GM12865 (cell line): ENCODE results near the gene NEURL4.

Experiments
- DNase-seq: peaks from one replicate; pipeline ENCODE4 v3.0.0; 2010; ENCODE audit warnings: low read depth
- H3K4me3 ChIP-seq: 2 replicates; pipeline ENCODE4 v1.5.1; 2011; ENCODE audit warnings: mild to moderate bottlenecking, low read depth, low read length, control low read depth
- CTCF ChIP-seq: IDR thresholded peaks from 2 replicates; pipeline ENCODE4 v1.5.1; 2011; ENCODE audit warnings: low read length, control low read depth, low read depth, inconsistent platforms; ENCODE audit not compliant: insufficient read depth; ENCODE audit errors: missing control alignments

NEURL4 gene

DNA sequence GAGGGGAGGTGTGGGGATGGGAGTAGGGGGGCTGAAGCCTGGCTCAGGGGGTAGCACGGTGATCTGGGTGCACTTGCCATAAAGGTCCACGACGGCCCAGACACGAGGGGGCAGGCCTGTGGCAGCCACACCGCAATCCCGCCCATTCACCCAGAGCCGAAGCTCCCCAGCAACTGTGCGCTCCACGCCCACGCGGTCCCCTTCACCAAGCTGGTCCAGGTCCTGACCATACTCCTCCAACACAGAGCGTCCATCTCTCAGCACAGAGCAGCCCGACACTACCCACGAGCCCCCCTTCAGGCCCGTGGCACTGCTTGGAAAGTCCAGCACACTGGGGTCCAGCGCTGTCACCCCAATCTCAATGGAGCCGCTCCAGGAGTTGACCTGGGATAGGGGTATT is 1.6 kb downstream of the NEURL4 start:
- no peak for DNase-seq
- no peak for TF ChIP-seq CTCF
- H3K4me3 ChIP-seq = no peak overlapping the region

DNA sequence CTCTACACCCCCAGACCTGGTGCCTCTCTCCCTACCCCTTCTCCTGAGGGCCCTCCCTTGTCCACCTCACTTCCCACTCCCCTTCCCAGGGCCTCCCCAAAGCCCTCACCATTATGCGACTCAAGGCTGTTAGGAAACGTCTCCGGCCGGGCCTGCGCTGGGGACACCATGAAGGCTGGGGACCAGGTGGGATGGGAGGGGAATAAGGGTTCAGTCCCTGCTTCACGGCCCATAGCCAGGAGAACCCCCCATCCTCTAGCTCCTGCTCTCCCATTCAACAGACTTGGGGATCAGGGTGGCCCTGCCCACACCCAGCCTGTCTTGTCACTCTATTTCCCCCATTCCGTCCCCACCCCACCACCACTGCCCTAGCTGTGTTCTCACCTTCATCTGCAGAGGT is 2.1 kb downstream of the NEURL4 start:
- no peak for TF ChIP-seq CTCF

GRCh38 chr17:7326186-7326585 is 2.9 kb downstream of the NEURL4 start:
- H3K4me3 ChIP-seq = no peak overlapping the region
- no peak for TF ChIP-seq CTCF
- DNase-seq = no peak

More for the DNA sequence above, 2.1 kb downstream of the NEURL4 start:
- no peak for DNase-seq
- no peak overlapping the region for H3K4me3 ChIP-seq

DNA sequence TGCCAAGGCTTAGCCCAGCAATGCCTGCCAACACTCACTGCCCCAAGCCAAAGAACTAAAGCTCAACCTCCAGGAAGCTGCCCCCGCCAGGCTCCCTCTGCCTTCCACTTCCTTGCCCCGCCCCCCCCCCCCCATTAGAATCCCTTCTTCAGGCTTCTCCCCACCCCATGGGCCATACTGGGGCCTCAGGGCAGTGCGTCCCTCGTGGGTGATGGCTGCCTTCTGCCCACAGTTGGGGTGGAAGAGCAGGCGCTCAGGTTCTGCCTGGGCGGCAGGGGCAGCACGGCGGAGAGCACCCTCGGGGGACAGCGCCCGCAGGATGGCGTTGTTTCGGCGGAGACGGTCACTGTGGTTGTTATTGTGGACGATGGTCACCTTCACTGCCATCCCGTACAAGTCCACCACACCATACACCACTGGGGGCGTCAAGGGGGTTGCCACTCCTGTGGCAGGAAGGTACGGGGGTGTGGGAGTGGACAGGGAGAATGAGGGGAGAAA is 4.1 kb downstream of the NEURL4 start:
- no peak for TF ChIP-seq CTCF
- DNase-seq = no peak
- no peak overlapping the region for H3K4me3 ChIP-seq

- H3K4me3 ChIP-seq = no peak overlapping the region
- TF ChIP-seq CTCF = no peak
- no peak for DNase-seq
Observed at GRCh38 chr17:7324438-7324779, 4.7 kb downstream of the NEURL4 start.

- peak; percentile 57 for DNase-seq
- H3K4me3 ChIP-seq = no peak overlapping the region
- peak; percentile 97 for TF ChIP-seq CTCF
Observed at GRCh38 chr17:7323731-7324437, 5.3 kb downstream of the NEURL4 start.
